HG02642 (cell line): ENCODE data around the gene MARCHF9.
A peak's percentile ranks its signal among the peaks of the same experiment; 100 is the strongest.

Experiments
- ATAC-seq: cut with Tn5 transposase; IDR thresholded peaks from one replicate; pipeline ENCODE4 v1.9.1; 2021; ENCODE audit warnings: mild to moderate bottlenecking; ENCODE audit not compliant: unreplicated experiment, poor library complexity

The MARCHF9 gene

DNA sequence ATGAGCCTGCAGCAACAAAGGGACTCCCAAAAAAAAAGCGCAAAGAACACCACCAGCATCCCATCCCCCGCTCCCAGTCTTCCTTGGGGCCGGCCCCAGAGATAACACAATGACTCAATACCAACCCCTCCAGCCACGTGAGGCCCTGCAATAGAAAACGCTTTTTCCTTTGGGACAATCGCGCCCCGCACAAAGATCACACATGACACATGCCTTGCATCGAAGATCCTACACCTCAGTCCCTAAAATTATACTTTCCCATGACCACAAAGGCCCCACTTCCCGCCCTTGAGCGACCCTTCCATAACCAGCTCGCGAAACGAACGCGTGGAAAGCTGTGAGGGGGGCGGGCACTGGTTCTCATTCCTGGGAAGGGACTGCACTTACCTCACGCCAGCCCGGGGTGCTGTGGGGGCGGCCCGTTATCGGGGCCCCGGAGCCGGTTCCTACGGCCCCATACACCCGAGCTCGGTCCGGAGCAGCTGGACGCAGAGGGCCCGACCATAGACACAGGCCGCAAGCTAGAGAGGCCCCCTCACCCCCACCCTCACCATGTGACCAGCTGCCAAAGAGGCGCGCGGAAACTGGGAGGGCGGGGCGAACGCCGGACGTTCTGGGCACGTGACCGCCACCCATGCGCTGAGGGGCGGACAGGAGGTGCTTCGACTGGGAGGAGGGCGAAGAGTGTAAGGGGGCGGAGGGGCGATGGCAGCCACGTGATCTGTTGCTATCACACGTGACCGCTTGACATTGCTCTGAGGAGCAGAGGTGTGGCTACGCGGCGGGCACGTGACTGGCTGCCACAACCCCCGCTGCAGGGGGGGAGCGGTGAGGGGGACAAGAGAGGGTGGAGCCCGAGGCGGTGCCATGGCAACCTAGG is 2.9 kb upstream of the MARCHF9 start, which contains the start of gene CDK4:
Gene CDK4, minus strand, starts transcription at position 523 of the 880 bp plus-strand sequence. CDS start 593 bp downstream, outside the sequence.
- peak; percentile 82 for ATAC-seq

DNA sequence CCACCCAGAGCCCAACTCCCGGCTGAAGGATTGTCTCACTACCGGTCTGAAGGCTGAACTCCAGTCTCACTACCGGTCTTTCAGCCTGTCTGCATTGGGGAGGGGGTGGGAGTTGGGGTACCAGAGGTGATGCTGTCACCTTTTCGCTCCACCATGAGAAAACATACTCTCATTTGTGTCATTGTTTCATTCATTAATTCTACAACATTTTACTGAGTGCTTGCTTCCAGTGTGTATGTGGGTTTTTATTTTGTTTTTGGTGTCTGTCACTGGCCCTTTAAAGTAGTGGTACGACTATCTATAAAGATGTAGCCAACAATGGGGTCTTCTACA is 2.3 kb upstream of the MARCHF9 start:
- no peak for ATAC-seq

DNA sequence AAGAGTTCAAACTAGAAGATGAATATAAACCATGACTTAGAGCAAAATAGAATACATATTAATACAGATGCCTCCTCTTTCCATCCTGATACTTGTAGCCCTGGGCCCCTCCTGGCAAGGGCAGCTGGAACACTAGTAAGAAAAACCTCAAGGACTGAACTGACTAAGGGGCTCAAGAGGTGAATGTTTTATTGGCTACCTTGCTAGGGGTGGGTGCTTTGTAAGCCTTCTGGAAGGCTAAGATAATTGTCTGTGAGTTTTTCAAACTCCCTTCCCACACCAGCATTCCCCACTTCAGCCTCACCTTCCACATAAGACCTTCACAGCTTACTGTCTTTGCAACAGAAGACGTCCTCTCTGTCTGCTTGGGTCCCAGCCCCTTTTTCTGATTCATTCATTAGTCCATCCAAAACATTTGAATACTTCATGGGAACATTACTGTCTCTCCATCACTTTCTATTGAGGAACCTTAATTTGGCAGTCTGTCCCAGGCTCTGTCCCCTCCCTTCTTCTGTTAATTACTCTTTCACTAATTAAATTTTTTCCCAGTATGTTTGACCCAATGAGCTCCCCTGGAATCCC is 1.1 kb upstream of the MARCHF9 start:
- ATAC-seq, result no peak

DNA sequence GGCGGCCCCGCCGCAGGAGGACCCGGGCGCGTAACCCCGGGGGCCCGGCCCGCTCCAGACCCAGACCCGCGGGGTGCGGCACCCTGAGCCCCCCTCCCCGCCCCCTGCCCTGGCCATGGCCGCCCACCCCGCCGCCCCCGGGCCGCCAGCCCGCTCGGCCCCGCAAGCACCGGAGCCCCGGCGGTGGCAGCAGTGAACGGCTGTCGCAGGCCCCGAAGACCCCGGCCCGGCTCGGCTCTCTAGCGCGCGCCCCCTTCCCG is 221 bp downstream of the MARCHF9 start:
- no peak for ATAC-seq

DNA sequence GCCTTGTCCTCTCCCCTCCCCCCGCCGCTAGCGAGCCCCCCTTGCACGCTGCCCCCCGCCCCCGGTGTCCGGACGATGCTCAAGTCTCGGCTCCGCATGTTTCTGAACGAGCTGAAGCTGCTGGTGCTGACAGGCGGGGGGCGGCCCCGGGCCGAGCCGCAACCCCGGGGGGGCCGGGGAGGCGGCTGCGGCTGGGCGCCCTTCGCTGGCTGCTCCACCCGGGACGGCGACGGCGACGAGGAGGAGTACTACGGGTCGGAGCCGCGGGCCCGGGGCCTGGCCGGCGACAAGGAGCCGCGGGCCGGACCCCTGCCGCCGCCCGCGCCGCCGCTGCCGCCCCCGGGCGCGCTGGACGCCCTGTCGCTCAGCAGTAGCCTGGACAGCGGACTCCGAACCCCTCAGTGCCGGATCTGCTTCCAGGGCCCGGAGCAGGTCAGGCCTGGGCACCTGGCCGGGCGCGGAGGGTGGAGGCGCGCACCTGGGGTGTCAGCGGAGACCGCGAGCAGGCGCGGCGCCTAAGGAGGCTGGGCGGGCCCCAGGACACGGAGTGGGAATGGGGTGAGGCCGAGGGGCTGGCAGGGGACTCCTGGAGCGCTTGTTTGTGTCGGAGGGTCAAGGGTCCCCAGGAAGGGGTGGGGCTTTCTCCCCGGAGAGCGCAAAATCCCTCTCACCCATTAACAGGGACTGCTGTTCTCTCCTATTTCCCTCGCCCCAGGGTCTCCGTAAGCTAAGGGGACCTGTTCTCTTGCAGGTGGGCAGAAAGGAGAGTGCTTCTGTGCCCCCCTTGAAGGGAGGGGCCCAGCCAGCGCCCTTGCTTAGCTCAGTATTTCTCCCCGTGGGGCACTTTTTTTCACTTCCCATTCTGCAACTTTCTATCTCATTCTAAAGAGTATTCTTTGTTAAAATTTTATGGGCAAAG is 810 bp downstream of the MARCHF9 start:
- no peak for ATAC-seq

DNA sequence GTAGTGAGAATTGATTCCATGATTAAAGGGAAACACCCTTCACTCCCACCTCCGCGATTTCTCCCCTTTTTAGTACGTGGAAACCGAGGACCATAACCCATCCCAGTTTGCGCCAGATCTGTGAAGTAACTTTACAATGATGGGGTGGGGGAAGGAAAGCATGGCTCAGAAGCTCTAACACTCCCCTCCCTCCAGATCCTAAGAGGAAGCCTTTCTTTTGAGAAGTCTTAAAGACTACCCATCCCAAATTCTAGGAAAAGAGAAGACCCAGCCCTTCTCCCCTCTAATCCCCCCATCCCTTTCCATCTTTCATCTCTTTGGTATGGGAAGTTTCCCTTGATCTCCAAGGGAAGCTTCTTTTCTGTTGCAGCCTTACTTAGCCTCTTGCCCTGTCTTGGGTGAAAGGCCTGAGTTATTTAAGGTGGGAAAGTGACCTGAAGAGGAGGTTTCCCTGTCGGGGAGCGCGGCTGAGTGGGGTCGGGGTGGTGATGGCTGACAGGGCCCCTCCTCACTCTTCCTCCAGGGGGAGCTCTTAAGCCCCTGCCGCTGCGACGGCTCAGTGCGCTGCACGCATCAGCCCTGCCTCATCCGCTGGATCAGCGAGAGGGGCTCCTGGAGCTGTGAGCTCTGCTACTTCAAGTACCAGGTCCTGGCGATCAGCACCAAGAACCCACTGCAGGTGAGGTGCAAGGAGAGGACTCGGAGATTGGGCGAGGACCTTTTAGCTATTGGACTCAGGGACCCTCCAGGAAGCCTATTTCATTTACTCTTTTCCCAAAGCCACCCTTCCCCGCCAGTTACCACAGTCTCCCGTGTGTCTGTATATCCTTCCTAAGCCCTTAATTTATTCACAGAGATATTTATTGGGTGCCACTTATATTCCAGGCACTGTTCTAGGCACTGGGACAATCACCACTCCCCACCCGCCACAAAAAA is 1.8 kb downstream of the MARCHF9 start:
- peak; percentile 16 for ATAC-seq

DNA sequence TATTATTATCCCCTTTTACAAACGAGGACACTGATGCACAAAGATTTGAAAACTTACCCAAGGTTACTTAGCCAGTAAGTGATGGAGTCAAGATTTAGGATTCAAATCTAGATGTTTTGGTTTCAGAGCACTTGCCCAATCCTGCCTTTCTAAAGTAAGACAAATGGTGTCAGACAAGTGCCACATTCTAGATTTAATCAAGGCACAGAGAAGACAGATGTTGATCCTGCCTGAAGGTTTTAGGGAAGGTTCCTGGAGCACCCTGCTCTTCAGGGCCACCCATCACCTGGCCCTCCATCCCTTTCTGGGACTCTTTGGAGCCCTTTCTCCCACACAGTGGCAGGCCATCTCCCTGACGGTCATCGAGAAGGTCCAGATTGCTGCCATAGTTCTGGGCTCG is 2.9 kb downstream of the MARCHF9 start:
- no peak for ATAC-seq

DNA sequence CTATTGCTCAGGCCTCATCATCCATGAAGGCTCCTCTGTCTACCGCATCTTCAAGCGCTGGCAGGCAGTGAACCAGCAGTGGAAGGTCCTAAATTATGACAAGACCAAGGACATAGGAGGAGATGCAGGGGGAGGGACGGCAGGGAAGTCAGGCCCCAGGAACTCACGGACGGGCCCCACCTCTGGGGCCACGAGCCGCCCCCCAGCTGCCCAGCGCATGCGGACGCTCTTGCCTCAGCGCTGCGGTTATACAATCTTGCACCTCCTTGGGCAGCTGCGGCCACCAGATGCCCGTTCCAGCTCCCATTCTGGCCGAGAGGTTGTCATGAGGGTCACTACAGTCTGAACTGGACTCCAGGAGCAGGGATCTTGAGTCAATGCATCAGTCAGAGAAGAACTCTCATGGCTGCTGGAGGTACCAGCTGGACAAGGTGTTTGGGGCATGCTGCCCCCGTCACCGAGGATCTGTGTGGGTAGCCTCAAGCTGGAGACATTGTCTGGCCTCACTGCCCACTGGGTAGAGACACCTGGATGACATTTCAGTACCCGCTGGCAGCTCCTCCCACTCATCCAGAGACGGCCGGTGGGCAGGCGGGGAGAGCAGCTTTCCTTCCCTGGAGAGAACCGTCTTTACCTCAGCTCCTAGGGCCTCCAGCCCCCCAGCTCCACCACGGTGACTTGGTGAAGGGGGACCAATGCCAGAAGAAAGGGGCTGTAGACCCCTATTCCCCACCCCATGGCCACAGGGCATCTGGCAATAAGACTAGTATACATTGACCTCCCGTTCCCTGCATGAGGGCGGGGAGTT is 3.9 kb downstream of the MARCHF9 start:
- ATAC-seq, result no peak

DNA sequence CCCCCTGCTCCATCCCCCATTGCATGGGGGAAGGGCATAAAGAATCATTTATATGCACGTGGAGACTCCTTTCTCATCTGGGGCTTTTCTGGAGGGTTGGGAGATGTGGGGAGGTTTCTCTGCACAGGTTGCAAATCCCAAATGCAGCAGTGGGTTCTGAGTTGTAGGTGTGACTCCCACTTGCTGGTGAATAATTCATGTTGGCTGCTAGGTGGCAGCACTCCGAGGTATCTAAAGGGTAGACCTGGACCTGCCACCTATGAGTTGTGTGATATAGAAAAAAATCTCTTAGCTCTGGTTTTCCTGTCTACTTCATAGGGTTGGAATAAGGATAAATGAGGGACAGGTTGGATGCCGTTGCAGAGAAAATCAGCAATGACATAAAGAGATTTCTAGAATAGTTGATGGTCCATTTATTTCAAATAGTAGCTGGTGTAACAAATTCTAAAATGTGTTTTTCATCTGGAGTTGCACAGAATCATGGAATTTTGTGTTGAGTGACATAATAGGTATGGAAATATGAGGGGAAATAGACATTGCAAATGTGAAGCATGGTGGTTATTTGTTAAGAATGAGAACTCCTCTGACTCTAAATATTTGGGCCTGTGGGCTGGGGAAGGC is 4.6 kb downstream of the MARCHF9 start:
- no peak for ATAC-seq

DNA sequence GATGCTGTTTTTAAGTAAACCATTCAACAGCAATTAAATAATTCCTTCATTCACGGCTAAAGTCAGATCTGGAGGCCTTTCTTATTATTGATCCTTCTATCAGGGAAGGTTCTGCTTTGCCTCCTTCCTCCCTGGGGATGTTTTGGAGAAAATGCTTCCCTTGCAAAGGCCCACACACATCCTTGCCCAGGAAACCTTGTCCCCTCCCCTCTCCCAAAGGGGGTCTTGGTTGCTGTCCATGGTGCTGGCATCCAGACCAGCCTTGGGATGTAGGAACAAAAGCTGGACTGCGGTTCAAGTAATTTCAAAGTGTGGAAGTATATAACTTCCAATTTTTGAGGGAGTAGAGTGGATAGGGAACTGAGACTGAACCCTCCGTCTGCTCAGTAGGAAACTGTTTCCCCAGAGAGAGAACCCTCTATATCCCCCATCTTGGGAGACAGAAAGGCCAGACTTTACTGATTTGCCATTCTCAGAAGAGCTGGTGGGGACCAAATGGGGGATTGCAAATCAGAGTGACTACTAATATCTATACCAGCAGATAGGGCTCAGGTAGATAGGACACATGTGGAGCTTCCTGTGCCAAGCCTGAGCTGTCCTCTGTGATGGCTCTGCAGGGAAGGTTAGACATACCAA is 5.6 kb downstream of the MARCHF9 start:
- ATAC-seq, result no peak

DNA sequence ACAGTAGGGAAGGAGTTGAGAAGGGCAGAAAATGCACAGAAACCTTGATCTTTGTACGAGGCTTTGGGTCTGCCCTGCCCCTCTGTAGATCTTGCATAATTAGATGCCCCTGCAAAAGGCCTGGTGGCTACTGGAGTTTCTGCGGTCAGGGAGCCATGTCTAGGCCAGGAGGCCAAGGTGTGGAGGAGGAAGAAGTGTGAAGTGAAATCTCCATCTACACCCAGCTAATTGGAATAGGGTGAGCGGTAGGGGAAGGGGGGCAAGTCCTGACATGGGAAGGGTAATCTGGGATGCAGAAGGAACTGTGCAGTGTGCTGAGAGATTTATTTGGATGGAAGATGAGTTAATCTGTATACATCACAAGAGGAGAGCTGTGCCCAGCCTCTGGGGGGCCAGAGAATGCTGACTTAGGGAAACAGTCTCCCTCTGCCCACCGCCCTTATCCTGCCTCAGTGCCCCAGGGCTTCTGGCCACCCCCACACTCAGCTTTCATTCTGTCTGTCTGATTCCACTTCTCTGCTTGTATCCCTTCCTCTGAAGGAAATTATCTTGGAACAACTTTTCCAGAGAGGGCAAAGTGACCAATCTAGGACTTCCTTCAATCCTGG is 6.6 kb downstream of the MARCHF9 start:
- no peak for ATAC-seq

DNA sequence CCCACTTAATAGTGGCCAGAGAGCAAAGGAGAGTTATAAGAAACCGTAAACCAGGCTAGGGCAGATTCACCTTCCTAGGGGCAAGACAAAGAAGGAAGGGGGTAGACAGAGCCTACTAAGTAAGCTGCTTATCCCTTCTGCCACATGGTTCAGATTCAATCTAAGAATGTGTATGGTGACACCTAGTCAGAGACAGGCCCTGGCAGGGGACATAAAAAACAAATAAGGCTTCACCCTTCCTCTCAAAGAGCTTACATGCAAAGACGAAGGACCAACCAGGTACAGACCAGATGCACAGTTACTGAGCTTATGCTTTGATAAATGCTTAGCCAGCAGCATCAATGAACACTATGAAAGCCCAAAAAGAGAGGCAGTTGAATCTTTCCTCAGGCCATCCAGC is 7.6 kb downstream of the MARCHF9 start:
- no peak for ATAC-seq

DNA sequence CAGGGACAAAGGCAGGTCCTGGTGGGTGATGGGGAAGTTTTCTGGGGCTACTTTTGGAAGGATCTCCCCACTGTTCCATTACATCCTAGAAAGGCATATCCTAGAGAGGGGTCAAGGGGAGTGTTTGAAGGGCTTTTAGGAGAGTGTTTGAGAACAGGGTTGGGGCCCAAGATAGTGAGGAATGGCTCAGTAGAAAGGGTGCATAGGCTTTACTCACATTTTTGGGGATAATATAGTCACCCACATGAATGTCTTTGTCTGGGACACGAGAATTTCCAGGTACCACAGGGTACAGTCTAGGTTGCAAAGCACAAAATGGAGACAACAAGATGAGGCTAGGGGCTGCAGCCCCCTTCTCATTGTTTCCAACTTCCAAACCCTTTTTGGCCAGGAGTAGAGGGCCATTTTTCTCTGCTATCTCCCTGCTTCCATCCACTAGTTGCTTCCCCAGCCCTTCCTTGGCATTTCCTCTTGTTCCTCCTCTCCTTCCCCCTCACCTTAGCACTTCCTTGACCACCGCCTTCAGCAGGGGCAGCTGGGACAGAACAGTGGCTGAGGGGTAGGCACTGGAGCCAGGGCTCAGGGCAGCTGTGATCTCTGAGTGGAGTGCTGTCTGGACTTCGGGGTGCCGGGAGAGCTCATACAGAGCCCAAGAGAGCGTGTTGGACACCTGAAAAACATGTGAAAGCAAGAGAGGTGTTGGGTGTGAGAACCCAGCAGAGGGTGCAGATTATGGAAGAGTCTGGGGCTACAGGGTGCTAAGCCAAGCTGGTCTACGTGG is 9.2 kb downstream of the MARCHF9 start:
- ATAC-seq, result no peak

DNA sequence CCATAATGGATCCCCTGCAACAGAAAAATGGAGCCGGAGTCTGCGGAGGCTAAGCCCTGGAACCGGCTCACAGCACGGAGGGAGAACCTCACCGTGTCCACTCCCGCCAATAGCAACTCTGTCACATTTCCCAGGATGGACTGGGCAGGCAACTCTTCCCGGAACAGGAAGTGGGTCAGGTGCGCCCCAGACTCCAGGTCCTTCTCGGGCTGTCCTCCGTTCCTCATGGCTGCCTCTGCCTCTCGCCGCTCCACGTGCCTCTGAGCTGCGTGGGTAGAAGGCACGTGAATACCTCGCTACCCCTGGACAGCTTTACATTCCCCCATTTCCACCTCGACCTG is 9.7 kb downstream of the MARCHF9 start:
- ATAC-seq, result peak; percentile 3

DNA sequence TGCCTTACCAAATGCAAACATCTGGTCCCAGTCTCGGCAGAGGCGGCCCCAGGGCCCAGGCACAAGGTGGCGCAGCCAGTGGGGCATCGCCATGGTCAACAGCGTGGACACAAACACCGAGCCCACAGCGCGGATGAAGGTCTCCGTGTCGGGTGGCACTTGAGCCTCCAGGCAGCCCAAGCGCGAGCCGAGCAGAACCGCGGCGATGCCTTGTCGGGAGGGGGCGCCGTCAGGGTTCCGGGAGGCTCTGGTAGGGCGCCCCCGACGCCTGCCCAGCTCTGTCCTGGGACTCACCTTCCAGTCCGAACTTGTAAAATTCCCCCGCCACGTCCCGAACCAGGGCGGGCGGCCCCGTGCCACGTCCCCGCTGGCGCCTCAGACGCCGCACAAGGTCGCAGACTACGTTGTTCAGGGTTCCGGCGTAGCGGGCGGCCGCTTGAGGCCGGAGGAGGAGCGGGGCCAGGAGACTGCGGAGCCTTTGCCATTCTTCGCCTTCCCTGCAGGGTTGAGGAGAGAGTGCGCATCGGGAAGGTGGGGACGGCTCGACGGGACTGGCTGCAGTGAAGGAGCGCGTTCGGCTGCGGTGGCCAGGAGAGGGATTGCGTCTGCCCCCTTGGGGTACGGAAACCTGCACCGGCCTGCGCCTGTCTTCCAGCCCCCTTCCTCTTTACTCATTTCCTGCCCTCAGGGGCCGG is 10.2 kb downstream of the MARCHF9 start:
- peak; percentile 62 for ATAC-seq

DNA sequence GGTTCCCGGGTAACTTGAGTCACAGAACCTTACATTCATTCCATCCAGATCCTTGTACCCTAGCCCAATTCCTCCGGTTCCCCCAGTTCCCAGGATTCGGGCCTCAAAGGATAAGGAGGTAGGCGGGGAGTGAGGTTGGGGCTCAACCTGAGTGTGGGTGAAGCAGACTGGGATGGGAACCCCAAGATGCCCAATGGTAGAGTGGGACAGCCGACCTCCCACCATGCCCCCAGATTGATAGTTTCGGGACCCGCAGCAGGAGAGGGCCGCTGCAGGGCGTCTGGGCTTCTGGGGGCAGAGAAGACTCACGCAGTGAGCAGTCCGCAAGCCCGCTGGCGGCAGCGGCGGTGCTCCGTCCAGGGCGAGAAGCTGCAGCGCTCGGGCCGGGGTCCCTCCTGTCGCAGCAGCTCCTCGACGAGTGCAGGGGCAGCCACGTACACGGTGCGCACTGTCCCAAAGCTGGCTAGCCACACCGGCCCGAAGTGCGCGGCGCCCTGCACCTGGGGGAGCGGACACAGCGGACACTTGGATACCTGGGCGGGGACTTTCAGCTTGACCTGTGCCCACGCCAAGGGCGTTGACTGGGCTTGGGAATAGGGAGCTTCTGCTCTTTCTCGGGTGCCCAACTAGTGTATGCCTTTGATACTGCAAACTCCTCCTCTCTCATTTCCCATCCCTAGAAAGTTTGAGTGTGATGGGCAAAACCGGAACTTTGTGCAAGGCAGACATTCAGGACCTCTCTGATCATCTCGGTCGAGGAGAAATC is 11.0 kb downstream of the MARCHF9 start:
- no peak for ATAC-seq
